Transverse colon (tissue), 4 donors: Measurements from ENCODE around the gene MMP25. TPM values are rescaled to one million over a fixed set of nuclear protein-coding genes. Genes with fewer than 3 reads are reported as not detected.
"Not testable (repeated sequence)": the region's sequence is repeated elsewhere in the genome, so short reads cannot be mapped to it uniquely, and the experiment has no call there.

ENCODE experiments used
- DNase-seq: peaks from one replicate; pipeline ENCODE4 v3.0.0-alpha.2; 2019
- H3K27ac ChIP-seq, 4 donors: fragments of 200-600 bp; sonication (generic); 2 replicates each; pipeline ENCODE4 v1.5.1; 2016 to 2018; ENCODE audit warnings: inconsistent platforms in 4 of 4
- H3K27me3 ChIP-seq: fragments of 200-600 bp; sonication (generic); 2 replicates; pipeline ENCODE4 v1.5.1; 2017; ENCODE audit warnings: inconsistent platforms
- H3K36me3 ChIP-seq, 4 donors: fragments of 200-600 bp; sonication (generic); 2 replicates each; pipeline ENCODE4 v1.5.1; 2017 to 2019; ENCODE audit warnings: inconsistent platforms in 4 of 4
- H3K4me1 ChIP-seq, 4 donors: fragments of 200-600 bp; sonication (generic); 2 replicates each; pipeline ENCODE4 v1.5.1; 2017 to 2020; ENCODE audit warnings: inconsistent platforms in 4 of 4
- H3K4me3 ChIP-seq, 4 donors: fragments of 200-600 bp; sonication (generic); 1 replicate in 1 of 4; 2 replicates in 3 of 4; pipeline versions ENCODE4 v1.5.1 to v1.6.1; 2017 to 2019; ENCODE audit warnings: inconsistent platforms in 4 of 4
- H3K9me3 ChIP-seq, 2 donors: fragments of 200-600 bp; sonication (generic); 2 replicates each; pipeline ENCODE4 v1.5.1; 2017 to 2019; ENCODE audit warnings: inconsistent platforms in 2 of 2
- EP300 ChIP-seq: sonication (generic); formaldehyde crosslinking; IDR thresholded peaks from one replicate; pipeline ENCODE4 v1.6.1; 2017; ENCODE audit warnings: antibody characterized with exemption, low read depth
- POLR2A ChIP-seq: fragments of 450-650 bp; IDR thresholded peaks from one replicate; pipeline ENCODE4 v1.6.1; 2016; ENCODE audit warnings: antibody characterized with exemption, mild to moderate bottlenecking, moderate library complexity
- POLR2AphosphoS5 ChIP-seq, 3 donors: sonication (generic); formaldehyde crosslinking; IDR thresholded peaks; one replicate each; pipeline ENCODE4 v1.6.1; 2016; ENCODE audit warnings: antibody characterized with exemption in 3 of 3
- WGBS, 2 donors: methylation state at CpG; one replicate each; pipeline ENCODE4 v1.1.5; 2018; ENCODE audit warnings: low coverage in 1 of 2; 5-methylcytosine and 5-hydroxymethylcytosine counted together
- in situ Hi-C, 4 donors: fragments of 200-750 bp; cut with MboI; loops; one replicate each; pipeline versions ENCODE4 v1.15.0 to v1.15.1; 2017; ENCODE audit warnings: low sequenced_read_pairs in 3 of 4, low pct_ligation_motif_present in 1 of 4, low pct_unique_long_range_greater_than_20kb in 1 of 4
- intact Hi-C: fragments of 100-400 bp; cut with DNase I; formaldehyde crosslinking; loops from one replicate; pipeline ENCODE4 v1.15.1; 2023; ENCODE audit warnings: low total_unique reads
- total RNA-seq, 4 donors: library from RNA; depleted of rRNA; stranded (reverse); fragments of >200 nt; gene quantifications; one replicate each; pipeline ENCODE4 v1.1.0, GENCODE V29; 2016
- TF ChIP-seq, protein P1 (sequence below), 5 experiments: fragments of 200-600 bp in 3 of 5; fragments of 450-650 bp in 2 of 5; sonication (generic) in 3 of 5; IDR thresholded peaks; 1 replicate in 2 of 5; 2 replicates in 3 of 5; pipeline ENCODE4 v1.5.1; 2016 to 2017; ENCODE audit warnings: antibody characterized with exemption in 5 of 5, inconsistent platforms in 3 of 5, mild to moderate bottlenecking in 2 of 5, moderate library complexity in 1 of 5

MMP25 gene
- total RNA-seq, 4 donors from 2014 or later, result 1.6 to 9.4 (median 1.8) TPM; not detected in 1

GRCh38 chr16:3065069-3065741, 18.8 kb downstream of the MMP25 start, which contains the start of gene IL32:
TSS of gene IL32 (plus strand) at chr16:3065640. CDS start at chr16:3065812, 172 bp downstream.
- intact Hi-C loops, result no loop called here
- H3K4me1 ChIP-seq, result peaks cover 6 to 49% (median 29%) of the 10 kb centered on the region in 4 donors
- in situ Hi-C loops, result loop anchor here in 2 of 4 donors (10.0 kb wide), 1 partner anchor 60 kb away; no protein-coding TSS in a partner anchor
- peak within 1 kb of the TSS; percentile 15 to 50 (median 26) for H3K4me3 ChIP-seq
- peak; percentile 89 for DNase-seq
- H3K36me3 ChIP-seq, result no peaks in the 10 kb centered on the region
- 0 to 25% methylated on average over 1 to 12 of the region's 13 CpGs for WGBS, 2 donors
- TF ChIP-seq EP300 (no peak), POLR2AphosphoS5 (IDR thresholded peaks at IDR 0.05) (peak; percentile 35 to 75 (median 73)), POLR2A (peak; percentile 77)
- H3K27ac ChIP-seq, result peak within 1 kb of the TSS; percentile 78 to 87 (median 81)
- no peaks in the 10 kb centered on the region for H3K9me3 ChIP-seq
- no peaks in the 10 kb centered on the region for H3K27me3 ChIP-seq

- Histone ChIP-seq H3K36me3 (no peaks in the 10 kb centered on the region), H3K27me3 (no peaks in the 10 kb centered on the region), H3K4me3 (peak overlapping the region; percentile 15 to 50 (median 26)), H3K4me1 (peaks cover 6 to 47% (median 29%) of the 10 kb centered on the region in 4 donors), H3K9me3 (no peaks in the 10 kb centered on the region), H3K27ac (peak overlapping the region; percentile 78 to 87 (median 81))
- in situ Hi-C loops (loop anchor here in 2 of 4 donors (10.0 kb wide), 1 partner anchor 59 kb away; no protein-coding TSS in a partner anchor), intact Hi-C loops (no loop called here)
- WGBS, 2 donors, result 59% methylated on average over 26 of the region's 26 CpGs; no CpG with 5 or more reads in 1 of the 2 donors
- DNase-seq, result no peak
- TF ChIP-seq, protein P1, sequence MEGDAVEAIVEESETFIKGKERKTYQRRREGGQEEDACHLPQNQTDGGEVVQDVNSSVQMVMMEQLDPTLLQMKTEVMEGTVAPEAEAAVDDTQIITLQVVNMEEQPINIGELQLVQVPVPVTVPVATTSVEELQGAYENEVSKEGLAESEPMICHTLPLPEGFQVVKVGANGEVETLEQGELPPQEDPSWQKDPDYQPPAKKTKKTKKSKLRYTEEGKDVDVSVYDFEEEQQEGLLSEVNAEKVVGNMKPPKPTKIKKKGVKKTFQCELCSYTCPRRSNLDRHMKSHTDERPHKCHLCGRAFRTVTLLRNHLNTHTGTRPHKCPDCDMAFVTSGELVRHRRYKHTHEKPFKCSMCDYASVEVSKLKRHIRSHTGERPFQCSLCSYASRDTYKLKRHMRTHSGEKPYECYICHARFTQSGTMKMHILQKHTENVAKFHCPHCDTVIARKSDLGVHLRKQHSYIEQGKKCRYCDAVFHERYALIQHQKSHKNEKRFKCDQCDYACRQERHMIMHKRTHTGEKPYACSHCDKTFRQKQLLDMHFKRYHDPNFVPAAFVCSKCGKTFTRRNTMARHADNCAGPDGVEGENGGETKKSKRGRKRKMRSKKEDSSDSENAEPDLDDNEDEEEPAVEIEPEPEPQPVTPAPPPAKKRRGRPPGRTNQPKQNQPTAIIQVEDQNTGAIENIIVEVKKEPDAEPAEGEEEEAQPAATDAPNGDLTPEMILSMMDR (IDR thresholded peaks at IDR 0.05), result no peak
- TF ChIP-seq POLR2AphosphoS5 (IDR thresholded peaks at IDR 0.05) (no peak), EP300 (no peak), POLR2A (no peak)
These were observed 19.5 kb downstream of the MMP25 start for GRCh38 chr16:3065742-3066439.

DNA sequence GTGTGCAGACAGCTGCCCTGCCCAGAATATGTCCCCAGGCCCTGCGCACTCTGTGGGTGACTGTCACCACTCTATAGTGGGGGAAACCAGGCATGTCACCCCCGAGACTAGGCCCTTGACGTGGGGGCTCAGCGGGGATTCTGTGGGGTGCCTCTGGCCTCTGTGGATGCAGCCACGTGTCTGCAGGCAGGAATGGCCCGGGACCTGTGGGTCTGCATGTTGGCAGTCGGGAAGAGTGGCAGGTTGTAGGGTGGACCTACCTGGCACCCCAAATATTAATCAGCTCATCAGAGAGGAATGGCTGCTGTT, 20.0 kb downstream of the MMP25 start:
- WGBS, 2 donors, result 89 to 95% methylated on average over 4 to 7 of the region's 7 CpGs
- DNase-seq, result no peak
- Histone ChIP-seq H3K27ac (peak overlapping the region in 3 of 4 donors; percentile 78 to 87 (median 84)), H3K4me1 (peaks cover 6 to 47% (median 29%) of the 10 kb centered on the region in 4 donors), H3K4me3 (peak overlapping the region in 3 of 4 donors; percentile 21 to 50 (median 32)), H3K36me3 (no peaks in the 10 kb centered on the region), H3K9me3 (no peaks in the 10 kb centered on the region), H3K27me3 (no peaks in the 10 kb centered on the region)
- intact Hi-C loops, result no loop called here
- in situ Hi-C loops, result loop anchor here in 2 of 4 donors (10.0 kb wide), 1 partner anchor 58 kb away; no protein-coding TSS in a partner anchor
- TF ChIP-seq, protein P1 (IDR thresholded peaks at IDR 0.05), result no peak
- TF ChIP-seq POLR2AphosphoS5 (IDR thresholded peaks at IDR 0.05), result no peak
- no peak for TF ChIP-seq POLR2A
- TF ChIP-seq EP300, result no peak

DNA sequence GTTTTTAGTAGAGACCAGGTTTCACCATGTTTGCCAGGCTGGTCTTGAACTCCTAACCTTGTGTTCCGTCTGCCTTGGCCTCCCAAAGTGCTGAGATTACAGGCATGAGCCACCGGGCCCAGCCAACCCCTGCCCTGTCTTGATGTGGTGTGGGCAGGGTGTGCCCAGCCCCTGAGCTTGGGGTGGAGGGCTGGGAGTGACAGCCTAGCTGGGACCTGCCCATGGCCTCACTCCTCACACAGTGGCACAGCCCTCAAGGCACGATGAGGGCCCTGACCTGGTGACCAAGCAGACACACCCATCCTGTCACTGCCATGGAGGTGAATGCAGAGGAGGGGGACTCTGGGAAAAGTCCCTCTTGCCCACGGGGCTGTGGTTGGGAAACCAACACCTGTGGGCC, 22.1 kb downstream of the MMP25 start:
- no peaks in the 10 kb centered on the region for H3K36me3 ChIP-seq
- no peaks in the 10 kb centered on the region for H3K9me3 ChIP-seq
- WGBS, 2 donors, result 69 to 83% methylated on average over 1 to 3 of the region's 4 CpGs
- H3K4me1 ChIP-seq, result peaks cover 6 to 39% (median 26%) of the 10 kb centered on the region in 4 donors
- no peaks in the 10 kb centered on the region for H3K27me3 ChIP-seq
- DNase-seq, result peak; percentile 44
- in situ Hi-C loops (loop anchor here in 2 of 4 donors (10.0 kb wide), 1 partner anchor 56 kb away; no protein-coding TSS in a partner anchor), intact Hi-C loops (no loop called here)
- peak overlapping the region in 2 of 4 donors; percentile 4 to 17 for H3K27ac ChIP-seq
- TF ChIP-seq POLR2A, result no peak
- peak in 1 of 3 donors; percentile 54 for TF ChIP-seq POLR2AphosphoS5 (IDR thresholded peaks at IDR 0.05)
- no peak overlapping the region for H3K4me3 ChIP-seq

DNA sequence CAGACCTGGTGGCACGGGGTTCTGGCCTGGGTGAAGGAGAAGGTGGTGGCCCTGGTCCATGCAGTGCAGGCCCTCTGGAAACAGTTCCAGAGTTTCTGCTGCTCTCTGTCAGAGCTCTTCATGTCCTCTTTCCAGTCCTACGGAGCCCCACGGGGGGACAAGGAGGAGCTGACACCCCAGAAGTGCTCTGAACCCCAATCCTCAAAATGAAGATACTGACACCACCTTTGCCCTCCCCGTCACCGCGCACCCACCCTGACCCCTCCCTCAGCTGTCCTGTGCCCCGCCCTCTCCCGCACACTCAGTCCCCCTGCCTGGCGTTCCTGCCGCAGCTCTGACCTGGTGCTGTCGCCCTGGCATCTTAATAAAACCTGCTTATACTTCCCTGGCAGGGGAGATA, 22.8 kb downstream of the MMP25 start:
- H3K9me3 ChIP-seq, DNase-seq, intact Hi-C loops, H3K4me3 ChIP-seq, H3K27me3 ChIP-seq, H3K36me3 ChIP-seq, H3K27ac ChIP-seq: not testable (repeated sequence)
- 89% methylated on average over 10 of the region's 11 CpGs; no CpG with 5 or more reads in 1 of the 2 donors for WGBS, 2 donors
- H3K4me1 ChIP-seq, result peaks cover 6 to 32% (median 24%) of the 10 kb centered on the region in 4 donors
- in situ Hi-C loops, result loop anchor here in 2 of 4 donors (10.0 kb wide), 1 partner anchor 56 kb away; no protein-coding TSS in a partner anchor
